Testis (tissue), 2 donors: ENCODE data around the gene ARPP19.
"Not testable (repeated sequence)": the region's sequence is repeated elsewhere in the genome, so short reads cannot be mapped to it uniquely, and the experiment has no call there.

Experiments used
- POLR2A ChIP-seq: fragments of 450-650 bp; IDR thresholded peaks from one replicate; pipeline ENCODE4 v1.6.1; 2017; ENCODE audit warnings: antibody characterized with exemption, mild to moderate bottlenecking, moderate library complexity
- TF ChIP-seq, protein P1 (sequence below), 3 experiments: fragments of 450-650 bp in 2 of 3; fragments of 200-600 bp in 1 of 3; sonication (generic) in 1 of 3; IDR thresholded peaks; one replicate each; pipeline ENCODE4 v1.5.1; 2016 to 2019; ENCODE audit warnings: antibody characterized with exemption in 3 of 3, mild to moderate bottlenecking in 2 of 3, moderate library complexity in 1 of 3

GRCh38 chr15:52512869-52513268 is 56.0 kb downstream of the ARPP19 start:
- TF ChIP-seq POLR2A = not testable (repeated sequence)
- TF ChIP-seq, protein P1, sequence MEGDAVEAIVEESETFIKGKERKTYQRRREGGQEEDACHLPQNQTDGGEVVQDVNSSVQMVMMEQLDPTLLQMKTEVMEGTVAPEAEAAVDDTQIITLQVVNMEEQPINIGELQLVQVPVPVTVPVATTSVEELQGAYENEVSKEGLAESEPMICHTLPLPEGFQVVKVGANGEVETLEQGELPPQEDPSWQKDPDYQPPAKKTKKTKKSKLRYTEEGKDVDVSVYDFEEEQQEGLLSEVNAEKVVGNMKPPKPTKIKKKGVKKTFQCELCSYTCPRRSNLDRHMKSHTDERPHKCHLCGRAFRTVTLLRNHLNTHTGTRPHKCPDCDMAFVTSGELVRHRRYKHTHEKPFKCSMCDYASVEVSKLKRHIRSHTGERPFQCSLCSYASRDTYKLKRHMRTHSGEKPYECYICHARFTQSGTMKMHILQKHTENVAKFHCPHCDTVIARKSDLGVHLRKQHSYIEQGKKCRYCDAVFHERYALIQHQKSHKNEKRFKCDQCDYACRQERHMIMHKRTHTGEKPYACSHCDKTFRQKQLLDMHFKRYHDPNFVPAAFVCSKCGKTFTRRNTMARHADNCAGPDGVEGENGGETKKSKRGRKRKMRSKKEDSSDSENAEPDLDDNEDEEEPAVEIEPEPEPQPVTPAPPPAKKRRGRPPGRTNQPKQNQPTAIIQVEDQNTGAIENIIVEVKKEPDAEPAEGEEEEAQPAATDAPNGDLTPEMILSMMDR (IDR thresholded peaks at IDR 0.05) = not testable (repeated sequence)
